ENCODE data around the gene SLC37A1.

GRCh38 chr21:42624095-42624790, 110.6 kb downstream of the SLC37A1 start:
- TF ChIP-seq CTCF (IDR thresholded peaks at IDR 0.05 in 2 of 3, conservative IDR thresholded peaks at IDR 0.05 in 1 of 3; ENCODE audit: insufficient read depth in 2 of 3, low read depth in 1 of 3, low read length in 3 of 3) = no peak
- no peak for TF ChIP-seq MTA3 (IDR thresholded peaks at IDR 0.05; ENCODE audit: borderline replicate concordance)

Data from K562 (cell line).